ENCODE results near the gene PGM2. TPM values are rescaled to one million over a fixed set of nuclear protein-coding genes. Genes with fewer than 3 reads are reported as not detected.

The PGM2 gene
- total RNA-seq, 1 experiment from 2014 or later: 28.6 TPM

GRCh38 chr4:37909332-37910090 lies 83.0 kb downstream of the PGM2 start:
- DNase-seq (no peak), ATAC-seq (no peak)
- no peaks in the 10 kb centered on the region for H3K36me3 ChIP-seq (ENCODE audit: low read depth, low read length)
- ChIA-PET POLR2A (ENCODE audit: unreplicated experiment) (no interaction called here), CTCF (no interaction called here)
- no peaks in the 10 kb centered on the region for H3K79me2 ChIP-seq (ENCODE audit: low read length)
- no peaks in the 10 kb centered on the region for H3K9me3 ChIP-seq (ENCODE audit: low read length)
- H3K9ac ChIP-seq (ENCODE audit: low read length): no peak overlapping the region
- no peak for TF ChIP-seq EZH2 (IDR thresholded peaks at IDR 0.05; ENCODE audit: low read length, unreplicated experiment)
- no peak for TF ChIP-seq EZH2phosphoT487 (IDR thresholded peaks at IDR 0.05; ENCODE audit: borderline replicate concordance, low read length)
- H3K4me3 ChIP-seq (ENCODE audit: low read length): no peak overlapping the region
- H4K20me1 ChIP-seq (ENCODE audit: low read length): no peaks in the 10 kb centered on the region
- no peaks in the 10 kb centered on the region for H3F3A ChIP-seq (ENCODE audit: low read length, unreplicated experiment)
- H3K9me2 ChIP-seq (replicated peaks; ENCODE audit: low read length): no peaks in the 10 kb centered on the region
- BruUV-seq (replicated peaks): no TSS peak
- H3K27ac ChIP-seq (ENCODE audit: low read length): no peak overlapping the region
- no peak overlapping the region for H3K4me2 ChIP-seq (ENCODE audit: low read length)
- no peak overlapping the region for H2AFZ ChIP-seq (ENCODE audit: low read length)
- intact Hi-C loops (cut with micrococcal nuclease): no loop called here
- H3K27me3 ChIP-seq (ENCODE audit: low read length): no peaks in the 10 kb centered on the region
- no peaks in the 10 kb centered on the region for H3K4me1 ChIP-seq (ENCODE audit: insufficient read depth, low read length)

DNA sequence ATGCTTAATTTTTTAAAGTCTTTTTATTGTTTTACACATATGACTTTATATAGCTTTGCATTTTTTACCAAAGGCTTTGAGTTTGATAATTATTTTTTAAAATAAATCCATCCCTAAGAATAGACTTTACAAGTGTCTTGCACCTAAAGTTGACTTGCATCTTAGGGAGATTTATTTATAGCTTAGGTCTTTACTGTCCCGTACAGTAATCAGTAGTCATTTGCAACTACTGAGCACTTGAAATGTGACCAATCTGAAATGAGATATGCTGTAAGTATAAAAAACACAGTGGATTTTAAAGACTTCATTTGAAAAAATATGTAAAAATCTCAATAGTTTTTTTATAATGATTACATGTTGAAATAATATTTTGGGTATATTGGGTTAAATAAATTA lies 83.6 kb downstream of the PGM2 start:
- DNase-seq (no peak), ATAC-seq (no peak)
- Histone ChIP-seq H3F3A (ENCODE audit: low read length, unreplicated experiment) (no peaks in the 10 kb centered on the region), H3K4me2 (ENCODE audit: low read length) (no peak overlapping the region), H3K9me2 (replicated peaks; ENCODE audit: low read length) (no peaks in the 10 kb centered on the region), H3K36me3 (ENCODE audit: low read depth, low read length) (no peaks in the 10 kb centered on the region), H3K27me3 (ENCODE audit: low read length) (no peaks in the 10 kb centered on the region), H3K9ac (ENCODE audit: low read length) (no peak overlapping the region), H3K9me3 (ENCODE audit: low read length) (no peaks in the 10 kb centered on the region), H3K79me2 (ENCODE audit: low read length) (no peaks in the 10 kb centered on the region), H3K4me1 (ENCODE audit: insufficient read depth, low read length) (no peaks in the 10 kb centered on the region), H2AFZ (ENCODE audit: low read length) (no peak overlapping the region), H3K4me3 (ENCODE audit: low read length) (no peak overlapping the region), H4K20me1 (ENCODE audit: low read length) (no peaks in the 10 kb centered on the region), H3K27ac (ENCODE audit: low read length) (no peak overlapping the region)
- TF ChIP-seq, protein P1, sequence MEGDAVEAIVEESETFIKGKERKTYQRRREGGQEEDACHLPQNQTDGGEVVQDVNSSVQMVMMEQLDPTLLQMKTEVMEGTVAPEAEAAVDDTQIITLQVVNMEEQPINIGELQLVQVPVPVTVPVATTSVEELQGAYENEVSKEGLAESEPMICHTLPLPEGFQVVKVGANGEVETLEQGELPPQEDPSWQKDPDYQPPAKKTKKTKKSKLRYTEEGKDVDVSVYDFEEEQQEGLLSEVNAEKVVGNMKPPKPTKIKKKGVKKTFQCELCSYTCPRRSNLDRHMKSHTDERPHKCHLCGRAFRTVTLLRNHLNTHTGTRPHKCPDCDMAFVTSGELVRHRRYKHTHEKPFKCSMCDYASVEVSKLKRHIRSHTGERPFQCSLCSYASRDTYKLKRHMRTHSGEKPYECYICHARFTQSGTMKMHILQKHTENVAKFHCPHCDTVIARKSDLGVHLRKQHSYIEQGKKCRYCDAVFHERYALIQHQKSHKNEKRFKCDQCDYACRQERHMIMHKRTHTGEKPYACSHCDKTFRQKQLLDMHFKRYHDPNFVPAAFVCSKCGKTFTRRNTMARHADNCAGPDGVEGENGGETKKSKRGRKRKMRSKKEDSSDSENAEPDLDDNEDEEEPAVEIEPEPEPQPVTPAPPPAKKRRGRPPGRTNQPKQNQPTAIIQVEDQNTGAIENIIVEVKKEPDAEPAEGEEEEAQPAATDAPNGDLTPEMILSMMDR (conservative IDR thresholded peaks at IDR 0.05; ENCODE audit: low read depth, low read length): no peak
- no peak for TF ChIP-seq EZH2 (IDR thresholded peaks at IDR 0.05; ENCODE audit: low read length, unreplicated experiment)
- no peak for TF ChIP-seq EZH2phosphoT487 (IDR thresholded peaks at IDR 0.05; ENCODE audit: borderline replicate concordance, low read length)
- CTCF ChIA-PET: no interaction called here
- BruUV-seq (replicated peaks): no TSS peak
- intact Hi-C loops (cut with micrococcal nuclease): no loop called here
- POLR2A ChIA-PET (ENCODE audit: unreplicated experiment): no interaction called here

Other genes with a start within 250 kb of the PGM2 start
- gene RELL1, start 140.3 kb upstream of the PGM2 start, total RNA-seq (2014; rRNA removed): 14.6 and 19.5 TPM in 2 replicates
- 87.0 and 89.0 TPM in 2 replicates for gene TBC1D1, start 64.4 kb downstream of the PGM2 start, total RNA-seq (2014; rRNA removed)
- gene PTTG2, start 133.7 kb downstream of the PGM2 start, total RNA-seq (2014; rRNA removed): not detected in 2 replicates